C4-2B (cell line): Measurements from ENCODE around the gene LFNG.

ENCODE experiments used
- ZFX ChIP-seq: fragments of 450-650 bp; IDR thresholded peaks from 2 replicates; pipeline ENCODE4 v1.6.1; 2017
- TF ChIP-seq, protein P1 (sequence below): fragments of 450-650 bp; conservative IDR thresholded peaks from 2 replicates; pipeline ENCODE4 v1.5.1; 2017; ENCODE audit warnings: mild to moderate bottlenecking

DNA sequence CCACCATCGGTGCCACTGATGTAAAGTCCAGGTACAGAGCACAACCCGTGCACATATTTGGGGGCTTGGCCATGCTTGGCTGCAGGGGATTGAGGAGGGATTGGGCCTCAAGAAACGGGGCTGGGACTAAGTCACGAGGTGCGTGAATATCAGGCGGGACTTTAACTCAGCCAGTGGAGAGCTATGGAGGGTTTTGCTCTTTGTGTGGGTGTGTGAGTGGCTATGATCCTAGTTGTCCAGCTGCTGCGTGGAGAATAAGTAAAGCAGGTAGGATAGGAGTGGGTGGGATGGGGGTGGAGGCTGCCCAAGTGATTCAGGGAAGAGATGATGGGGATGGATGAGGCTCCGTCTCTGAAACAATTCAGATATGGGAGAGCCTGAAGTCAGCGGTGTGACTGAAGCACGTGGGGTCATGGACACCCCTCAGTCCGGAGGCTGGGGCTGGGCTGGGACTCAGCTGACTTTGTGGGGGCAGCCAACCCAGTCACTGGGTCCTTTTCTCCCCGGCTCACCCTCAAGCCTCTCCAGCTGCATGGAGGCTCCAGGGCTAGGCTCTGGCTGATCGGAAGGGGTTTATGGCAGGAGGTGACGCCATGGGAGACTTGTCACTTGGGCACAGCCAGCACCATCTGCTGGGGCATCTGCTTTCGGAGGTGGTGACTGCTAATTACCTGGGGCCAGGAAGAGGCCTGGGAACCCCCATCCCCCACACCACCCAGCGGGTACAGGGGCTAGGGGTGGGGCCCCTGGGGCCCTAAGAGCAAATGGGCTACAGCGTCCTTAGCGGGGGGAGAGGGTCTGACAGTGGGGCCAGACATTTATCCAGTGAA, 1.7 kb upstream of the LFNG start:
- TF ChIP-seq, protein P1, sequence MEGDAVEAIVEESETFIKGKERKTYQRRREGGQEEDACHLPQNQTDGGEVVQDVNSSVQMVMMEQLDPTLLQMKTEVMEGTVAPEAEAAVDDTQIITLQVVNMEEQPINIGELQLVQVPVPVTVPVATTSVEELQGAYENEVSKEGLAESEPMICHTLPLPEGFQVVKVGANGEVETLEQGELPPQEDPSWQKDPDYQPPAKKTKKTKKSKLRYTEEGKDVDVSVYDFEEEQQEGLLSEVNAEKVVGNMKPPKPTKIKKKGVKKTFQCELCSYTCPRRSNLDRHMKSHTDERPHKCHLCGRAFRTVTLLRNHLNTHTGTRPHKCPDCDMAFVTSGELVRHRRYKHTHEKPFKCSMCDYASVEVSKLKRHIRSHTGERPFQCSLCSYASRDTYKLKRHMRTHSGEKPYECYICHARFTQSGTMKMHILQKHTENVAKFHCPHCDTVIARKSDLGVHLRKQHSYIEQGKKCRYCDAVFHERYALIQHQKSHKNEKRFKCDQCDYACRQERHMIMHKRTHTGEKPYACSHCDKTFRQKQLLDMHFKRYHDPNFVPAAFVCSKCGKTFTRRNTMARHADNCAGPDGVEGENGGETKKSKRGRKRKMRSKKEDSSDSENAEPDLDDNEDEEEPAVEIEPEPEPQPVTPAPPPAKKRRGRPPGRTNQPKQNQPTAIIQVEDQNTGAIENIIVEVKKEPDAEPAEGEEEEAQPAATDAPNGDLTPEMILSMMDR, result no peak
- no peak for TF ChIP-seq ZFX
